ENCODE results near the gene COL9A2. TPM values are rescaled to one million over a fixed set of nuclear protein-coding genes. Genes with fewer than 3 reads are reported as not detected.

COL9A2 gene
- total RNA-seq, 1 donor from 2014 or later, result 2.1 TPM

- no peak for TF ChIP-seq CTCF (IDR thresholded peaks at IDR 0.05)
- Mint-ChIP-seq H3K4me3 (ENCODE audit: unreplicated experiment) (no peak overlapping the region), H3K9me3 (ENCODE audit: unreplicated experiment) (no peaks in the 10 kb centered on the region), H3K4me1 (ENCODE audit: unreplicated experiment) (peaks cover 5% of the 10 kb centered on the region), H3K27me3 (ENCODE audit: unreplicated experiment) (no peaks in the 10 kb centered on the region), H3K27ac (ENCODE audit: unreplicated experiment) (no peak overlapping the region), H3K36me3 (ENCODE audit: unreplicated experiment) (peaks cover 46% of the 10 kb centered on the region)
- no peak for DNase-seq (ENCODE audit: extremely low spot score, unreplicated experiment)
These were observed 46.8 kb downstream of the COL9A2 start for GRCh38 chr1:40270152-40270834.

GRCh38 chr1:40268211-40268610, 48.9 kb downstream of the COL9A2 start:
- no peak for DNase-seq (ENCODE audit: extremely low spot score, unreplicated experiment)
- Mint-ChIP-seq H3K4me3 (ENCODE audit: unreplicated experiment) (no peak overlapping the region), H3K27ac (ENCODE audit: unreplicated experiment) (peak overlapping the region; percentile 74), H3K27me3 (ENCODE audit: unreplicated experiment) (no peaks in the 10 kb centered on the region), H3K4me1 (ENCODE audit: unreplicated experiment) (peaks cover 5% of the 10 kb centered on the region), H3K36me3 (ENCODE audit: unreplicated experiment) (peaks cover 42% of the 10 kb centered on the region), H3K9me3 (ENCODE audit: unreplicated experiment) (no peaks in the 10 kb centered on the region)
- TF ChIP-seq CTCF (IDR thresholded peaks at IDR 0.05), result no peak

GRCh38 chr1:40267767-40268187, 49.3 kb downstream of the COL9A2 start:
- Mint-ChIP-seq H3K9me3 (ENCODE audit: unreplicated experiment) (no peaks in the 10 kb centered on the region), H3K27ac (ENCODE audit: unreplicated experiment) (peak overlapping the region; percentile 74), H3K36me3 (ENCODE audit: unreplicated experiment) (peaks cover 44% of the 10 kb centered on the region), H3K4me3 (ENCODE audit: unreplicated experiment) (no peak overlapping the region), H3K4me1 (ENCODE audit: unreplicated experiment) (peaks cover 5% of the 10 kb centered on the region), H3K27me3 (ENCODE audit: unreplicated experiment) (no peaks in the 10 kb centered on the region)
- no peak for DNase-seq (ENCODE audit: extremely low spot score, unreplicated experiment)
- TF ChIP-seq CTCF (IDR thresholded peaks at IDR 0.05), result no peak

- H3K27ac Mint-ChIP-seq (ENCODE audit: unreplicated experiment), result no peak overlapping the region
- H3K9me3 Mint-ChIP-seq (ENCODE audit: unreplicated experiment), result no peaks in the 10 kb centered on the region
- no peak overlapping the region for H3K4me3 Mint-ChIP-seq (ENCODE audit: unreplicated experiment)
- no peaks in the 10 kb centered on the region for H3K27me3 Mint-ChIP-seq (ENCODE audit: unreplicated experiment)
- TF ChIP-seq CTCF (IDR thresholded peaks at IDR 0.05), result no peak
- no peak for DNase-seq (ENCODE audit: extremely low spot score, unreplicated experiment)
- H3K4me1 Mint-ChIP-seq (ENCODE audit: unreplicated experiment), result peaks cover 5% of the 10 kb centered on the region
- peaks cover 43% of the 10 kb centered on the region for H3K36me3 Mint-ChIP-seq (ENCODE audit: unreplicated experiment)
These were observed 50.1 kb downstream of the COL9A2 start for GRCh38 chr1:40266786-40267535.

DNA sequence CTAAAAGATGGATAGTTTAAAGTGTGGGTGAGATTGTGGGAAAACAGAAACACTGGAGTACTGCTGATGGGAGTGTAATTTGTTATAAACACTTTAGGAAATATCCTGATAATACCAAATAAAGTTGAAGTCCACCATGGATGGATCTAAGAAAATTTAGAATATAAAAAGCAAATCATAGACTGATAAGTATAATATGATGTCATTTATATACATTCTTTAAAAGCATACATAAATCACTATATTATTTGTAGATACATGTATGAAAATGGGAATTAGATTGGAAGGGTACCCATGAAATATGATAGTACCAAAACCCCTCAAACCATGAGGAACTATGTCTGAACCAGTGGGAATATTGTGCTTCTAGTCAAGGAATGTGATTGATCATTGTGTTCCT, 51.2 kb downstream of the COL9A2 start:
- H3K9me3 Mint-ChIP-seq (ENCODE audit: unreplicated experiment), result no peaks in the 10 kb centered on the region
- DNase-seq (ENCODE audit: extremely low spot score, unreplicated experiment), result no peak
- H3K27ac Mint-ChIP-seq (ENCODE audit: unreplicated experiment), result peak overlapping the region; percentile 4
- H3K4me3 Mint-ChIP-seq (ENCODE audit: unreplicated experiment), result no peak overlapping the region
- peaks cover 44% of the 10 kb centered on the region for H3K36me3 Mint-ChIP-seq (ENCODE audit: unreplicated experiment)
- H3K4me1 Mint-ChIP-seq (ENCODE audit: unreplicated experiment), result peaks cover 5% of the 10 kb centered on the region
- TF ChIP-seq CTCF (IDR thresholded peaks at IDR 0.05), result no peak
- H3K27me3 Mint-ChIP-seq (ENCODE audit: unreplicated experiment), result no peaks in the 10 kb centered on the region

Data from osteocyte (in vitro differentiated cells).